Glutamatergic neuron (in vitro differentiated cells): ENCODE data around the gene BEAN1. TPM values are rescaled to one million over a fixed set of nuclear protein-coding genes. Genes with fewer than 3 reads are reported as not detected.

Experiments used
- DNase-seq: peaks from one replicate; pipeline ENCODE4 v3.0.0; 2022
- H3K27ac Mint-ChIP-seq: one replicate; pipeline ENCODE4 v1.8.0; 2020; ENCODE audit warnings: mild to moderate bottlenecking, mixed read lengths, inconsistent platforms; ENCODE audit not compliant: unreplicated experiment
- H3K27me3 Mint-ChIP-seq: one replicate; pipeline ENCODE4 v1.8.0; 2020; ENCODE audit warnings: mild to moderate bottlenecking, moderate library complexity, mixed read lengths, inconsistent platforms; ENCODE audit not compliant: unreplicated experiment
- H3K36me3 Mint-ChIP-seq: one replicate; pipeline ENCODE4 v1.8.0; 2020; ENCODE audit warnings: mild to moderate bottlenecking, mixed read lengths, inconsistent platforms; ENCODE audit not compliant: unreplicated experiment
- H3K4me1 Mint-ChIP-seq: one replicate; pipeline ENCODE4 v1.8.0; 2020; ENCODE audit warnings: mild to moderate bottlenecking, low read depth, mixed read lengths, inconsistent platforms; ENCODE audit not compliant: unreplicated experiment
- H3K4me3 Mint-ChIP-seq: one replicate; pipeline ENCODE4 v1.8.0; 2020; ENCODE audit warnings: mild to moderate bottlenecking, mixed read lengths, inconsistent platforms; ENCODE audit not compliant: unreplicated experiment
- H3K9me3 Mint-ChIP-seq: one replicate; pipeline ENCODE4 v1.8.0; 2020; ENCODE audit warnings: mild to moderate bottlenecking, moderate library complexity, mixed read lengths, inconsistent platforms; ENCODE audit not compliant: unreplicated experiment
- total RNA-seq: library from RNA; stranded (reverse); fragmentation: NEBNext Ultra II Directional; extraction: Animal tissue kit (Norgen Biotek cat#: 25700); gene quantifications from one replicate; pipeline ENCODE4 v1.2.1, GENCODE V29; 2021; ENCODE audit not compliant: unreplicated experiment
- TF ChIP-seq, protein P1 (sequence below): fragments of 200-600 bp; sonication (generic); IDR thresholded peaks from one replicate; pipeline ENCODE4 v1.5.0; 2021; ENCODE audit not compliant: partially characterized antibody, unreplicated experiment

The BEAN1 gene
- total RNA-seq, 1 donor from 2014 or later, result 1.8 TPM

DNA sequence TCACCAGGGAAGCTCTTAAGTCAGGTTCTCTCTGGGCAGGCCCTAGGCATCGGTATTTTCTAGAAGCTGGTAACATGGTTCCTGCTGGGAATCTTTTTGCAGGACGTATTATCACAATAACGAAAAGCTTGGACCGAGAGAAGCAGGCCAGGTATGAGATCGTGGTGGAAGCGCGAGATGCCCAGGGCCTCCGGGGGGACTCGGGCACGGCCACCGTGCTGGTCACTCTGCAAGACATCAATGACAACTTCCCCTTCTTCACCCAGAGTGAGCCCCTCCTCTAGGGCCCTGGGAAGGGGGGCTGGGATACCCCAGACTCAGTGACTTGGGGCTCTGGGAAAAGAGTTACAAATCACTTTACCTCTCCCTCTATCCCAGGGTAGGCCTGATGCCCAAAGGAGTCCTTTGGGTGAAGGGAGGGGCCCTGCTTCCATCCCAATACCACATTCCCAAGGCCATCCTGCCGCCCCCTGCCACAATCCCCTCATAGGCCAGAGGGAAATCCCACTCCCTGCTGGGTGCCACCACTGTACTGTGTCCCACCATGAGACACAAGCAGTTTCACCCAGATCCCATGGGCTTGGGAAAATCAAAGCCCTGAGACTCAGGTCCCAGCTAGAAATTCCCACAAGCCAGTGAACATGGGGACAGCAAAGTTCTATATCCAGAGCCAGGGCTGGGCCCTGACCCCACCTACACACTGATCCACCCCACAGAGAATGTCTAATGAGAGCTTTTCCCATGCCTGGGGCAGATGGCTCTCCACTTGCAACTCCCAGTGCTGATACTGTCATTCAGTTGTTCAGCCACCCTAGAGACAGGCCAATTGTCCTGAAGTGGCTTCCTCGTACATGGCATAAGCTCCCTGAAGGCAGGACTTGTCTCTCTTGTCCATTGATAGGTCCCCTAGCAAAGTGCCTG lies 37.6 kb upstream of the BEAN1 start:
- peaks cover 2% of the 10 kb centered on the region for H3K4me1 Mint-ChIP-seq
- H3K4me3 Mint-ChIP-seq, result no peak overlapping the region
- peaks cover 8% of the 10 kb centered on the region for H3K27me3 Mint-ChIP-seq
- peaks cover 3% of the 10 kb centered on the region for H3K9me3 Mint-ChIP-seq
- no peak overlapping the region for H3K27ac Mint-ChIP-seq
- no peak for DNase-seq
- peaks cover 4% of the 10 kb centered on the region for H3K36me3 Mint-ChIP-seq
- TF ChIP-seq, protein P1, sequence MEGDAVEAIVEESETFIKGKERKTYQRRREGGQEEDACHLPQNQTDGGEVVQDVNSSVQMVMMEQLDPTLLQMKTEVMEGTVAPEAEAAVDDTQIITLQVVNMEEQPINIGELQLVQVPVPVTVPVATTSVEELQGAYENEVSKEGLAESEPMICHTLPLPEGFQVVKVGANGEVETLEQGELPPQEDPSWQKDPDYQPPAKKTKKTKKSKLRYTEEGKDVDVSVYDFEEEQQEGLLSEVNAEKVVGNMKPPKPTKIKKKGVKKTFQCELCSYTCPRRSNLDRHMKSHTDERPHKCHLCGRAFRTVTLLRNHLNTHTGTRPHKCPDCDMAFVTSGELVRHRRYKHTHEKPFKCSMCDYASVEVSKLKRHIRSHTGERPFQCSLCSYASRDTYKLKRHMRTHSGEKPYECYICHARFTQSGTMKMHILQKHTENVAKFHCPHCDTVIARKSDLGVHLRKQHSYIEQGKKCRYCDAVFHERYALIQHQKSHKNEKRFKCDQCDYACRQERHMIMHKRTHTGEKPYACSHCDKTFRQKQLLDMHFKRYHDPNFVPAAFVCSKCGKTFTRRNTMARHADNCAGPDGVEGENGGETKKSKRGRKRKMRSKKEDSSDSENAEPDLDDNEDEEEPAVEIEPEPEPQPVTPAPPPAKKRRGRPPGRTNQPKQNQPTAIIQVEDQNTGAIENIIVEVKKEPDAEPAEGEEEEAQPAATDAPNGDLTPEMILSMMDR, result no peak

DNA sequence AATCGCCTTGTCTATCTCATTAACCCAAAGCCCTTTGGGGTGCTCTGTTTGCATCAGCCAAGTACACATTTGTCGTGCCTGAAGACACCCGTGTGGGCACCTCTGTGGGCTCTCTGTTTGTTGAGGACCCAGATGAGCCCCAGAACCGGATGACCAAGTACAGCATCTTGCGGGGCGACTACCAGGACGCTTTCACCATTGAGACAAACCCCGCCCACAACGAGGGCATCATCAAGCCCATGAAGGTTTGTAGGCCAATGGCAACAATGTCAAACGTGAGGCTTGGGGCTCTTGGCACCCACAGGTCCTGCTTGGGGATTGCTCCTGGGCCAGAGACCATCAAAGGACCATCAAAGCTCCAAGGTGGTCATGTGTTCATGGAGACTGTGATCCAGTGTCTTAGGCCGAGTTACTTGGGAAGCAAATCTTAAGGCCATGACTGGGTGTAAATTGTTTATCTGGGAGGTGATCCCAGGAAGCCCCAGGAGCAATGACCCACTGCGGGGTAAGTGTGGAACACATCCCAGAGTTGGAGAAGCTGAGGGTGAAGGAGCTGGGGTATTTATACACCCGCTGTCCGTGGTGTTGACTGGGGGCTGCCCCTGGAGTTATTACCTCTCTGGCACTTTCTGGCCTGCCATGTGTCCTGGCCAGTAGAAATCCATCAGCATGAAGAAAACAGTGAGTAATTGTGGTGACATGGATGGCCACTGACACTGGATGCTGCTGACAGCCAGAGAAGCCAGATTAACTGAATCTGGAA lies 36.6 kb upstream of the BEAN1 start:
- H3K4me1 Mint-ChIP-seq, result peaks cover 2% of the 10 kb centered on the region
- H3K27me3 Mint-ChIP-seq, result peaks cover 10% of the 10 kb centered on the region
- no peak overlapping the region for H3K27ac Mint-ChIP-seq
- peaks cover 3% of the 10 kb centered on the region for H3K9me3 Mint-ChIP-seq
- TF ChIP-seq, protein P1, result no peak
- DNase-seq, result no peak
- H3K4me3 Mint-ChIP-seq, result no peak overlapping the region
- H3K36me3 Mint-ChIP-seq, result peaks cover 4% of the 10 kb centered on the region

DNA sequence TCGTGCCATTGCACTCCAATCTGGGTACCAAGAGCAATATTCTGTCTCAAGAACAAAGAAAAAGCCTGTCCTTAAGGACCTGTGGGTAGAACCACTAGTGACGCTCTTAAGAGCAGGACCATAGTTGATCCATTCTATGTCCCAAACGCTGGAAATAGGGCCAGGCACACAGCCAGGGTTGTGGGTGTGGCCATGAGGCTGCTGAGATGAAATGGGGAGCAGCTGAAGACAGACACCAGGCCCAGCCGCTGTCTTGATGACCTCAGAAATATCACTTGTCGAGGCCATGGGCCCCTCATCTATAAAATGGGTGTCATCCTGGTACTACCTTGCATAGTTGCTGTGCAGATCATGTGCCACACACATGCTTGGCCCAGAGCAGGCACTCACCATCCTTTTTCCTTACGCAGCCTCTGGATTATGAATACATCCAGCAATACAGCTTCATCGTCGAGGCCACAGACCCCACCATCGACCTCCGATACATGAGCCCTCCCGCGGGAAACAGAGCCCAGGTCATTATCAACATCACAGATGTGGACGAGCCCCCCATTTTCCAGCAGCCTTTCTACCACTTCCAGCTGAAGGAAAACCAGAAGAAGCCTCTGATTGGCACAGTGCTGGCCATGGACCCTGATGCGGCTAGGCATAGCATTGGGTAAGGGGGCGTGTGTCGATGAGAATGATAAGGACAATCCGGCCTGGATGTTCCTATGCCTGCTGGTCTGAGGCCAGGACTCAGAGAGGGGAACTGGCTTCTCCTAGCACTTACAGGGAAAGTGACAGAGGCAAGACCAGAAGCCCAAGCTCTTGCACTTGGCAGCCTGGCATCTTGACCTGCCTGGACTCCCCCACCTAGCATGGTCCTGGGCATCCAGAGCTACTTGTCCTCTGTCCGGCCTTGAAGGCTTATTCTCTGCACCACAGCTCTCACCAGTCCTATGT lies 35.1 kb upstream of the BEAN1 start:
- H3K4me1 Mint-ChIP-seq, result peaks cover 5% of the 10 kb centered on the region
- no peak overlapping the region for H3K4me3 Mint-ChIP-seq
- peaks cover 9% of the 10 kb centered on the region for H3K27me3 Mint-ChIP-seq
- TF ChIP-seq, protein P1, result no peak
- H3K9me3 Mint-ChIP-seq, result peaks cover 3% of the 10 kb centered on the region
- H3K27ac Mint-ChIP-seq, result no peak overlapping the region
- no peak for DNase-seq
- peaks cover 4% of the 10 kb centered on the region for H3K36me3 Mint-ChIP-seq

DNA sequence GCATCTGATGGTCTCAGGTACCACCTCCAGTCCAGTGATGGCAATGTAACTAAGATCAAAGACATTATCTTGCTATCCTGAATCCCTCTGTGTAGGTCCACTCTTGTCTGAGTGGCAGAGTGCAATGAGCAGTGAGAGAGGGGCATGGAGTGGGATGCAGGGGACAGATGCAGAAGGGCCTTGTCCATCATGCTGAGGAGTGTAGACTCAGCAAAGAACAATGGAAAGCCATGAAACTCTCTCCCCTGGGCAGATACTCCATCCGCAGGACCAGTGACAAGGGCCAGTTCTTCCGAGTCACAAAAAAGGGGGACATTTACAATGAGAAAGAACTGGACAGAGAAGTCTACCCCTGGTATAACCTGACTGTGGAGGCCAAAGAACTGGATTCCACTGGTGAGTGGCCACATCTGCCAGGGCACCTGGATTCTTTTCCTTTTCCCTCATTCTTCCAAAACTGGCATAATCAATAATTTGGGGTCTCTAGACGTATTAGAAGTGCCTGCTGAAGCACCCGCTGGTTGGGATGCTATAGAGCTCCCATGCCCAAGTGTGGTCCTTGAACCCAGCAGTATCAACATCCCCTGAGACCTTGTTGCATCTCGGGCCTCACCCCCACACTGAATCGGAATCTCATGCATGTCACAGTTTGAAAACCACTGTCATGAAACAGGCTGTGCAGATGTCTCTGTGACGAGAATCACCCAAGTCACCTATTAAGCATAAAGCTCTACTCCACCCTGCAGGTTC lies 31.1 kb upstream of the BEAN1 start:
- H3K27ac Mint-ChIP-seq, result no peak overlapping the region
- H3K27me3 Mint-ChIP-seq, result peaks cover 3% of the 10 kb centered on the region
- H3K9me3 Mint-ChIP-seq, result peaks cover 2% of the 10 kb centered on the region
- no peaks in the 10 kb centered on the region for H3K36me3 Mint-ChIP-seq
- no peak for DNase-seq
- TF ChIP-seq, protein P1, result no peak
- H3K4me1 Mint-ChIP-seq, result peaks cover 22% of the 10 kb centered on the region
- H3K4me3 Mint-ChIP-seq, result no peak overlapping the region
